GM23248 (cell line): ENCODE data around the gene APOL3.

Source experiments
- EZH2 ChIP-seq: fragments of 200-600 bp; sonication (generic); IDR thresholded peaks from 2 replicates; pipeline ENCODE4 v1.6.1; 2018; ENCODE audit warnings: antibody characterized with exemption, mild to moderate bottlenecking; ENCODE audit not compliant: insufficient read depth, poor library complexity, severe bottlenecking
- EZH2phosphoT487 ChIP-seq: fragments of 200-600 bp; sonication (generic); IDR thresholded peaks from 2 replicates; pipeline ENCODE4 v1.6.1; 2018; ENCODE audit warnings: antibody characterized with exemption, moderate library complexity, mild to moderate bottlenecking, low read depth; ENCODE audit not compliant: insufficient read depth

- TF ChIP-seq EZH2phosphoT487: no peak
- no peak for TF ChIP-seq EZH2
Measured at GRCh38 chr22:36198536-36198935, 38.0 kb upstream of the APOL3 start.
